WTC11 (cell line): ENCODE measurements around the gene VMAC. TPM values are rescaled to one million over a fixed set of nuclear protein-coding genes. Genes with fewer than 3 reads are reported as not detected.

Experiments used
- ATAC-seq: fragments of 200-7000 bp; cut with Tn5 transposase; 2 replicates; pipeline ENCODE4 v1.10.0; 2021; ENCODE audit warnings: mild to moderate bottlenecking, moderate library complexity
- CTCF ChIA-PET: fragments of 300-600 bp; sonication (Branson Sonifier 250); formaldehyde crosslinking; loops from one replicate; lab custom pipeline; 2021; ENCODE audit warnings: antibody characterized with exemption; lab: Charles Lee
- POLR2A ChIA-PET: fragments of 350-600 bp; sonication (Branson Sonifier 250); formaldehyde crosslinking; loops from one replicate; lab custom pipeline; 2021; ENCODE audit warnings: antibody characterized with exemption; lab: Charles Lee
- DNase-seq: peaks from one replicate; pipeline ENCODE4 v3.0.0; 2021; ENCODE audit warnings: low spot score
- H3K27ac Mint-ChIP-seq: 2 replicates; pipeline ENCODE4 v1.8.0; 2021; ENCODE audit warnings: mixed read lengths
- H3K27me3 Mint-ChIP-seq: 2 replicates; pipeline ENCODE4 v1.8.0; 2021; ENCODE audit warnings: low read depth, mild to moderate bottlenecking, moderate library complexity, mixed read lengths
- H3K36me3 Mint-ChIP-seq: 2 replicates; pipeline ENCODE4 v1.8.0; 2021; ENCODE audit warnings: mixed read lengths
- H3K4me1 Mint-ChIP-seq: 2 replicates; pipeline ENCODE4 v1.8.0; 2022; ENCODE audit warnings: mixed read lengths
- H3K4me3 Mint-ChIP-seq: 2 replicates; pipeline ENCODE4 v1.8.0; 2021; ENCODE audit warnings: mild to moderate bottlenecking, moderate library complexity, mixed read lengths
- H3K9me3 Mint-ChIP-seq: 2 replicates; pipeline ENCODE4 v1.8.0; 2021; ENCODE audit warnings: mixed read lengths
- FOXK1 ChIP-seq: sonication (generic); formaldehyde crosslinking; IDR thresholded peaks from 2 replicates; pipeline ENCODE4 v1.8.0; 2022; ENCODE audit warnings: mild to moderate bottlenecking, moderate library complexity, missing genetic modification reagents
- IRF2 ChIP-seq: sonication (generic); formaldehyde crosslinking; IDR thresholded peaks from 2 replicates; pipeline ENCODE4 v1.8.0; 2022; ENCODE audit warnings: low read depth, missing genetic modification reagents, borderline replicate concordance
- NFE2L1 ChIP-seq: sonication (generic); formaldehyde crosslinking; IDR thresholded peaks from 2 replicates; pipeline ENCODE4 v1.8.1; 2023; ENCODE audit warnings: missing genetic modification reagents
- NR1H2 ChIP-seq: sonication (generic); formaldehyde crosslinking; IDR thresholded peaks from 2 replicates; pipeline ENCODE4 v1.9.0; 2021; ENCODE audit warnings: mild to moderate bottlenecking, moderate library complexity, missing genetic modification reagents
- NR3C1 ChIP-seq: sonication (generic); formaldehyde crosslinking; conservative IDR thresholded peaks from 2 replicates; pipeline ENCODE4 v1.8.1; 2023; ENCODE audit warnings: low read depth, mild to moderate bottlenecking, missing genetic modification reagents
- PRRX2 ChIP-seq: fragments of 250-450 bp; sonication (Bioruptor Pico); IDR thresholded peaks from 2 replicates; pipeline ENCODE4 v1.8.0; 2021; ENCODE audit warnings: mild to moderate bottlenecking
- SMAD4 ChIP-seq: sonication (generic); formaldehyde crosslinking; IDR thresholded peaks from 2 replicates; pipeline ENCODE4 v1.8.0; 2022; ENCODE audit warnings: mild to moderate bottlenecking, missing genetic modification reagents
- ZNF219 ChIP-seq: sonication (generic); formaldehyde crosslinking; IDR thresholded peaks from 2 replicates; pipeline ENCODE4 v1.8.0; 2023; ENCODE audit warnings: missing genetic modification reagents, mild to moderate bottlenecking, borderline replicate concordance
- ZNF263 ChIP-seq: sonication (generic); formaldehyde crosslinking; IDR thresholded peaks from 2 replicates; pipeline ENCODE4 v1.8.1; 2022; ENCODE audit warnings: low read depth, mild to moderate bottlenecking, moderate library complexity, missing genetic modification reagents
- ZNF423 ChIP-seq: fragments of 250-450 bp; sonication (Bioruptor Pico); IDR thresholded peaks from 2 replicates; pipeline ENCODE4 v2.1.2; 2022; ENCODE audit warnings: mild to moderate bottlenecking, moderate library complexity
- total RNA-seq: library from RNA; stranded (reverse); gene quantifications from 3 replicates; pipeline ENCODE4 v1.2.3, GENCODE V29; 2021
- TF ChIP-seq, protein P1 (sequence below): sonication (generic); formaldehyde crosslinking; IDR thresholded peaks from 2 replicates; pipeline ENCODE4 v1.8.0; 2022; ENCODE audit warnings: missing genetic modification reagents
- TF ChIP-seq, protein P2 (sequence below): fragments of 250-450 bp; sonication (Bioruptor Pico); IDR thresholded peaks from 2 replicates; pipeline ENCODE4 v1.8.0; 2021; ENCODE audit warnings: mild to moderate bottlenecking
- TF ChIP-seq, protein P3 (sequence below): sonication (generic); formaldehyde crosslinking; IDR thresholded peaks from 2 replicates; pipeline ENCODE4 v1.8.1; 2022; ENCODE audit warnings: low read depth, mild to moderate bottlenecking, moderate library complexity, missing genetic modification reagents, borderline replicate concordance
- TF ChIP-seq, protein P4 (sequence below): sonication (generic); formaldehyde crosslinking; IDR thresholded peaks from 2 replicates; pipeline ENCODE4 v1.8.1; 2023; ENCODE audit warnings: mild to moderate bottlenecking, missing genetic modification reagents
- TF ChIP-seq, protein P5 (sequence below): sonication (generic); formaldehyde crosslinking; IDR thresholded peaks from 2 replicates; pipeline ENCODE4 v1.8.1; 2023; ENCODE audit warnings: mild to moderate bottlenecking, missing genetic modification reagents

Gene VMAC
- total RNA-seq, 1 experiment from 2014 or later: 2.5 TPM

DNA sequence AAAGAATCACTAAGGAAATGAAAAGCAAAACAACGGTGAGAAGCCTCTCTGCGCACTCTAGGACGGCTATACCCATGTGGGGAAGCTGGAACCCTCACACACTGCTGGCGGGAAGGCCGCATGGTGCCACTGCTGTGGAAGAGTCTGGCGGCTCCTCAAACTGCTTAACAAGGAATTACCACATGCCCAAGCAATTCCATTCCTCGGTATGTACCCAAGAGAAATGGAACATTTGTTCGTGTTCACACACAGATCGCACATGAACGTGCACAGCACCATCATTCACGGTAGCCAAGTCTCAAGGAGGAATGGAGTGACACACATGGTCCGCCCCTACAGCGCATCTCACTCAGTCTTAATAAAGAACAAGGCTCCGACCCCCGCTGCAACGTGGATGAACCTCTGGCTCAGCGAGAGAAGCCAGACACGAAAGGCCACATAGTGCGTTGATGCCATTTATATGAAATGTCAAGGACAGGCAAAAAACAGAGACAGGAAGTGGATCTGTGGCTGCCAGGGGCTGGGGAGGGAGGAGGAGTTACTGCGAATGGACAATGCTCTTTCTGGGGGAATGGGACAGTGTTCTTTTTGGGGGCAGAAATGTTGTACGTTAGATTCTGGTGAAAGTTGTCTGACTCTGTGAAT, 17.0 kb downstream of the VMAC start (continued):
- TF ChIP-seq, protein P1, sequence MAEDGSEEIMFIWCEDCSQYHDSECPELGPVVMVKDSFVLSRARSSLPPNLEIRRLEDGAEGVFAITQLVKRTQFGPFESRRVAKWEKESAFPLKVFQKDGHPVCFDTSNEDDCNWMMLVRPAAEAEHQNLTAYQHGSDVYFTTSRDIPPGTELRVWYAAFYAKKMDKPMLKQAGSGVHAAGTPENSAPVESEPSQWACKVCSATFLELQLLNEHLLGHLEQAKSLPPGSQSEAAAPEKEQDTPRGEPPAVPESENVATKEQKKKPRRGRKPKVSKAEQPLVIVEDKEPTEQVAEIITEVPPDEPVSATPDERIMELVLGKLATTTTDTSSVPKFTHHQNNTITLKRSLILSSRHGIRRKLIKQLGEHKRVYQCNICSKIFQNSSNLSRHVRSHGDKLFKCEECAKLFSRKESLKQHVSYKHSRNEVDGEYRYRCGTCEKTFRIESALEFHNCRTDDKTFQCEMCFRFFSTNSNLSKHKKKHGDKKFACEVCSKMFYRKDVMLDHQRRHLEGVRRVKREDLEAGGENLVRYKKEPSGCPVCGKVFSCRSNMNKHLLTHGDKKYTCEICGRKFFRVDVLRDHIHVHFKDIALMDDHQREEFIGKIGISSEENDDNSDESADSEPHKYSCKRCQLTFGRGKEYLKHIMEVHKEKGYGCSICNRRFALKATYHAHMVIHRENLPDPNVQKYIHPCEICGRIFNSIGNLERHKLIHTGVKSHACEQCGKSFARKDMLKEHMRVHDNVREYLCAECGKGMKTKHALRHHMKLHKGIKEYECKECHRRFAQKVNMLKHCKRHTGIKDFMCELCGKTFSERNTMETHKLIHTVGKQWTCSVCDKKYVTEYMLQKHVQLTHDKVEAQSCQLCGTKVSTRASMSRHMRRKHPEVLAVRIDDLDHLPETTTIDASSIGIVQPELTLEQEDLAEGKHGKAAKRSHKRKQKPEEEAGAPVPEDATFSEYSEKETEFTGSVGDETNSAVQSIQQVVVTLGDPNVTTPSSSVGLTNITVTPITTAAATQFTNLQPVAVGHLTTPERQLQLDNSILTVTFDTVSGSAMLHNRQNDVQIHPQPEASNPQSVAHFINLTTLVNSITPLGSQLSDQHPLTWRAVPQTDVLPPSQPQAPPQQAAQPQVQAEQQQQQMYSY: no peak
- TF ChIP-seq PRRX2: no peak
- TF ChIP-seq, protein P2, sequence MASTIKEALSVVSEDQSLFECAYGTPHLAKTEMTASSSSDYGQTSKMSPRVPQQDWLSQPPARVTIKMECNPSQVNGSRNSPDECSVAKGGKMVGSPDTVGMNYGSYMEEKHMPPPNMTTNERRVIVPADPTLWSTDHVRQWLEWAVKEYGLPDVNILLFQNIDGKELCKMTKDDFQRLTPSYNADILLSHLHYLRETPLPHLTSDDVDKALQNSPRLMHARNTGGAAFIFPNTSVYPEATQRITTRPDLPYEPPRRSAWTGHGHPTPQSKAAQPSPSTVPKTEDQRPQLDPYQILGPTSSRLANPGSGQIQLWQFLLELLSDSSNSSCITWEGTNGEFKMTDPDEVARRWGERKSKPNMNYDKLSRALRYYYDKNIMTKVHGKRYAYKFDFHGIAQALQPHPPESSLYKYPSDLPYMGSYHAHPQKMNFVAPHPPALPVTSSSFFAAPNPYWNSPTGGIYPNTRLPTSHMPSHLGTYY (CRISPR knock-in tag): no peak

DNA sequence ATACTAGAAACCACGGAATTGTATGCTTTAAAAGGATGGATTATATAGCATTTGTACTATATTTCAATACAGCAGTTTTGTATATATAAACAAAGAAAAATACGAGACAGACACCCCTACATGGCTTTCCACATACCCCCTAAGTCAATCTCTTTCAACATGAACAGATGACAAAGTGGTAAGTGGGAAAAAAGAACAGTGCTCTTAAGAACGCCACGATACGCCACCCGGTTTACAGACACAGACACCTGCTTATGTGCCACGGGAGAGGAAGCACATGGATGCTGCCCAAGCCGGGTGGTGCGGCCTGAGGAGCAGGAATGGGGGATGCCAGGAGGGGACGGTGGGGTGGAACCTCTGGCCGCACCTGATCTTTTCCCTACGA, 17.5 kb downstream of the VMAC start:
- TF ChIP-seq NR3C1 (CRISPR knock-in tag): no peak
- DNase-seq: no peak
- H3K9me3 Mint-ChIP-seq: no peaks in the 10 kb centered on the region
- H3K4me3 Mint-ChIP-seq: no peak overlapping the region
- ChIA-PET CTCF (interaction anchor here (1.8 kb wide), 1 partner anchor 46 kb away, joined by 5 read pairs; no protein-coding TSS in a partner anchor), POLR2A (no interaction called here)
- no peak for ATAC-seq
- peaks cover 37% of the 10 kb centered on the region for H3K36me3 Mint-ChIP-seq
- no peak overlapping the region for H3K27ac Mint-ChIP-seq
- H3K4me1 Mint-ChIP-seq: no peaks in the 10 kb centered on the region
- H3K27me3 Mint-ChIP-seq: no peaks in the 10 kb centered on the region

DNA sequence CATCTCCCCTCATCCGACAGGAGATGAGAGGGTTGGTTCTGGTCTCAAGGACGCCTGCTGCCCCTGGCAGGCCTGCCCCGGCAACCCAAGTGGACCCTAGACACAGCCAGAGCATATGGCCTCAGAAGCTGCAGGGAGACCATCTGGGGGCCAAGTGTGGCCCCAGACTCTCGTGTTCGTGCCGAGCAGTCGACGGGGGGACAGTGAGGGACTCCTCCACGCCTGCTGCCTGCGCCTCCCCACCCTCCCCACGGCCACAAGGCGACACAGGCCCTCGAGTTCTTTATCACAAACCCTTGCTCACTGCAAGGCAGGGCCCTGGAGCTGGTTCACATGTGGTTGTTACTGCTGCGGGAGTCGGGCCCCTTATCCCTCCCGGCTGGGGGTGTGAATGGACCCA, 18.7 kb downstream of the VMAC start:
- POLR2A ChIA-PET: no interaction called here
- DNase-seq (no peak), ATAC-seq (no peak)
- Mint-ChIP-seq H3K36me3 (peaks cover 44% of the 10 kb centered on the region), H3K9me3 (no peaks in the 10 kb centered on the region), H3K4me1 (no peaks in the 10 kb centered on the region), H3K27me3 (no peaks in the 10 kb centered on the region), H3K4me3 (no peak overlapping the region), H3K27ac (no peak overlapping the region; the same call in 1 of the 2 replicates)
- TF ChIP-seq IRF2 (no peak), FOXK1 (CRISPR knock-in tag) (no peak), ZNF263 (CRISPR knock-in tag) (no peak), ZNF219 (CRISPR knock-in tag) (no peak), NFE2L1 (no peak), SMAD4 (CRISPR knock-in tag) (no peak), NR1H2 (CRISPR knock-in tag) (no peak), ZNF423 (CRISPR knock-in tag) (no peak)
- TF ChIP-seq, protein P3, sequence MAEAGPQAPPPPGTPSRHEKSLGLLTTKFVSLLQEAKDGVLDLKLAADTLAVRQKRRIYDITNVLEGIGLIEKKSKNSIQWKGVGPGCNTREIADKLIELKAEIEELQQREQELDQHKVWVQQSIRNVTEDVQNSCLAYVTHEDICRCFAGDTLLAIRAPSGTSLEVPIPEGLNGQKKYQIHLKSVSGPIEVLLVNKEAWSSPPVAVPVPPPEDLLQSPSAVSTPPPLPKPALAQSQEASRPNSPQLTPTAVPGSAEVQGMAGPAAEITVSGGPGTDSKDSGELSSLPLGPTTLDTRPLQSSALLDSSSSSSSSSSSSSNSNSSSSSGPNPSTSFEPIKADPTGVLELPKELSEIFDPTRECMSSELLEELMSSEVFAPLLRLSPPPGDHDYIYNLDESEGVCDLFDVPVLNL: no peak
- TF ChIP-seq, protein P4, sequence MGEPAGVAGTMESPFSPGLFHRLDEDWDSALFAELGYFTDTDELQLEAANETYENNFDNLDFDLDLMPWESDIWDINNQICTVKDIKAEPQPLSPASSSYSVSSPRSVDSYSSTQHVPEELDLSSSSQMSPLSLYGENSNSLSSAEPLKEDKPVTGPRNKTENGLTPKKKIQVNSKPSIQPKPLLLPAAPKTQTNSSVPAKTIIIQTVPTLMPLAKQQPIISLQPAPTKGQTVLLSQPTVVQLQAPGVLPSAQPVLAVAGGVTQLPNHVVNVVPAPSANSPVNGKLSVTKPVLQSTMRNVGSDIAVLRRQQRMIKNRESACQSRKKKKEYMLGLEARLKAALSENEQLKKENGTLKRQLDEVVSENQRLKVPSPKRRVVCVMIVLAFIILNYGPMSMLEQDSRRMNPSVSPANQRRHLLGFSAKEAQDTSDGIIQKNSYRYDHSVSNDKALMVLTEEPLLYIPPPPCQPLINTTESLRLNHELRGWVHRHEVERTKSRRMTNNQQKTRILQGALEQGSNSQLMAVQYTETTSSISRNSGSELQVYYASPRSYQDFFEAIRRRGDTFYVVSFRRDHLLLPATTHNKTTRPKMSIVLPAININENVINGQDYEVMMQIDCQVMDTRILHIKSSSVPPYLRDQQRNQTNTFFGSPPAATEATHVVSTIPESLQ (CRISPR knock-in tag): no peak
- TF ChIP-seq, protein P2 (CRISPR knock-in tag): no peak
- TF ChIP-seq, protein P5, sequence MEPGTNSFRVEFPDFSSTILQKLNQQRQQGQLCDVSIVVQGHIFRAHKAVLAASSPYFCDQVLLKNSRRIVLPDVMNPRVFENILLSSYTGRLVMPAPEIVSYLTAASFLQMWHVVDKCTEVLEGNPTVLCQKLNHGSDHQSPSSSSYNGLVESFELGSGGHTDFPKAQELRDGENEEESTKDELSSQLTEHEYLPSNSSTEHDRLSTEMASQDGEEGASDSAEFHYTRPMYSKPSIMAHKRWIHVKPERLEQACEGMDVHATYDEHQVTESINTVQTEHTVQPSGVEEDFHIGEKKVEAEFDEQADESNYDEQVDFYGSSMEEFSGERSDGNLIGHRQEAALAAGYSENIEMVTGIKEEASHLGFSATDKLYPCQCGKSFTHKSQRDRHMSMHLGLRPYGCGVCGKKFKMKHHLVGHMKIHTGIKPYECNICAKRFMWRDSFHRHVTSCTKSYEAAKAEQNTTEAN: no peak
- CTCF ChIA-PET: interaction anchor here (1.8 kb wide), 1 partner anchor 45 kb away, joined by 5 read pairs; no protein-coding TSS in a partner anchor
